ENCODE results near the gene CYYR1. TPM values are rescaled to one million over a fixed set of nuclear protein-coding genes. Genes with fewer than 3 reads are reported as not detected.

The CYYR1 gene
- total RNA-seq, 1 experiment from 2014 or later, result not detected

- H3K36me3 Mint-ChIP-seq (ENCODE audit: insufficient read depth, unreplicated experiment), result no peaks in the 10 kb centered on the region
- no TSS peak for BruUV-seq (replicated peaks)
- no peaks in the 10 kb centered on the region for H3K9me3 Mint-ChIP-seq (ENCODE audit: low read depth, unreplicated experiment)
- H3K27ac Mint-ChIP-seq (ENCODE audit: unreplicated experiment), result no peak overlapping the region
- no peaks in the 10 kb centered on the region for H3K27me3 Mint-ChIP-seq (ENCODE audit: unreplicated experiment)
- H3K4me1 Mint-ChIP-seq (ENCODE audit: low read depth, unreplicated experiment), result no peaks in the 10 kb centered on the region
- intact Hi-C loops (cut with micrococcal nuclease; ENCODE audit: unreplicated experiment), result no loop called here
- no peak for TF ChIP-seq CTCF (IDR thresholded peaks at IDR 0.05; ENCODE audit: unreplicated experiment)
- CTCF ChIA-PET, result interaction anchor here (0.6 kb wide), 1 partner anchor 602 kb away, joined by 6 read pairs; no protein-coding TSS in a partner anchor
- no peak overlapping the region for H3K4me3 Mint-ChIP-seq (ENCODE audit: low read depth, unreplicated experiment)
- DNase-seq, result no peak
Measured at GRCh38 chr21:26546446-26547097, 26.5 kb downstream of the CYYR1 start.

- no peak overlapping the region for H3K4me3 Mint-ChIP-seq (ENCODE audit: low read depth, unreplicated experiment)
- no peaks in the 10 kb centered on the region for H3K27me3 Mint-ChIP-seq (ENCODE audit: unreplicated experiment)
- no peaks in the 10 kb centered on the region for H3K4me1 Mint-ChIP-seq (ENCODE audit: low read depth, unreplicated experiment)
- TF ChIP-seq CTCF (IDR thresholded peaks at IDR 0.05; ENCODE audit: unreplicated experiment), result no peak
- no TSS peak for BruUV-seq (replicated peaks)
- no peaks in the 10 kb centered on the region for H3K9me3 Mint-ChIP-seq (ENCODE audit: low read depth, unreplicated experiment)
- intact Hi-C loops (cut with micrococcal nuclease; ENCODE audit: unreplicated experiment), result no loop called here
- H3K36me3 Mint-ChIP-seq (ENCODE audit: insufficient read depth, unreplicated experiment), result no peaks in the 10 kb centered on the region
- H3K27ac Mint-ChIP-seq (ENCODE audit: unreplicated experiment), result no peak overlapping the region
- CTCF ChIA-PET, result no interaction called here
- DNase-seq, result no peak
Measured at GRCh38 chr21:26544201-26544775, 28.8 kb downstream of the CYYR1 start.

- no peaks in the 10 kb centered on the region for H3K9me3 Mint-ChIP-seq (ENCODE audit: low read depth, unreplicated experiment)
- H3K27ac Mint-ChIP-seq (ENCODE audit: unreplicated experiment), result no peak overlapping the region
- H3K27me3 Mint-ChIP-seq (ENCODE audit: unreplicated experiment), result no peaks in the 10 kb centered on the region
- no peak for TF ChIP-seq CTCF (IDR thresholded peaks at IDR 0.05; ENCODE audit: unreplicated experiment)
- DNase-seq, result no peak
- no peaks in the 10 kb centered on the region for H3K36me3 Mint-ChIP-seq (ENCODE audit: insufficient read depth, unreplicated experiment)
- intact Hi-C loops (cut with micrococcal nuclease; ENCODE audit: unreplicated experiment), result no loop called here
- no peaks in the 10 kb centered on the region for H3K4me1 Mint-ChIP-seq (ENCODE audit: low read depth, unreplicated experiment)
- CTCF ChIA-PET, result no interaction called here
- no peak overlapping the region for H3K4me3 Mint-ChIP-seq (ENCODE audit: low read depth, unreplicated experiment)
- no TSS peak for BruUV-seq (replicated peaks)
Measured at GRCh38 chr21:26540651-26541050, 32.4 kb downstream of the CYYR1 start.

GRCh38 chr21:26539566-26539965, 33.5 kb downstream of the CYYR1 start:
- H3K9me3 Mint-ChIP-seq (ENCODE audit: low read depth, unreplicated experiment), result no peaks in the 10 kb centered on the region
- no peaks in the 10 kb centered on the region for H3K27me3 Mint-ChIP-seq (ENCODE audit: unreplicated experiment)
- no peaks in the 10 kb centered on the region for H3K36me3 Mint-ChIP-seq (ENCODE audit: insufficient read depth, unreplicated experiment)
- H3K27ac Mint-ChIP-seq (ENCODE audit: unreplicated experiment), result no peak overlapping the region
- no peaks in the 10 kb centered on the region for H3K4me1 Mint-ChIP-seq (ENCODE audit: low read depth, unreplicated experiment)
- no peak overlapping the region for H3K4me3 Mint-ChIP-seq (ENCODE audit: low read depth, unreplicated experiment)
- CTCF ChIA-PET, result no interaction called here
- TF ChIP-seq CTCF (IDR thresholded peaks at IDR 0.05; ENCODE audit: unreplicated experiment), result no peak
- DNase-seq, result no peak
- intact Hi-C loops (cut with micrococcal nuclease; ENCODE audit: unreplicated experiment), result no loop called here
- BruUV-seq (replicated peaks), result no TSS peak

All from Calu3 (cell line).